NCI-H226 (cell line): ENCODE results near the gene DNM2.
A peak's percentile ranks its signal among the peaks of the same experiment; 100 is the strongest.
"Not testable (repeated sequence)": the region's sequence is repeated elsewhere in the genome, so short reads cannot be mapped to it uniquely, and the experiment has no call there.

Experiments
- DNase-seq: peaks from one replicate; pipeline ENCODE4 v3.0.0-alpha.2; 2015

DNM2 gene

DNA sequence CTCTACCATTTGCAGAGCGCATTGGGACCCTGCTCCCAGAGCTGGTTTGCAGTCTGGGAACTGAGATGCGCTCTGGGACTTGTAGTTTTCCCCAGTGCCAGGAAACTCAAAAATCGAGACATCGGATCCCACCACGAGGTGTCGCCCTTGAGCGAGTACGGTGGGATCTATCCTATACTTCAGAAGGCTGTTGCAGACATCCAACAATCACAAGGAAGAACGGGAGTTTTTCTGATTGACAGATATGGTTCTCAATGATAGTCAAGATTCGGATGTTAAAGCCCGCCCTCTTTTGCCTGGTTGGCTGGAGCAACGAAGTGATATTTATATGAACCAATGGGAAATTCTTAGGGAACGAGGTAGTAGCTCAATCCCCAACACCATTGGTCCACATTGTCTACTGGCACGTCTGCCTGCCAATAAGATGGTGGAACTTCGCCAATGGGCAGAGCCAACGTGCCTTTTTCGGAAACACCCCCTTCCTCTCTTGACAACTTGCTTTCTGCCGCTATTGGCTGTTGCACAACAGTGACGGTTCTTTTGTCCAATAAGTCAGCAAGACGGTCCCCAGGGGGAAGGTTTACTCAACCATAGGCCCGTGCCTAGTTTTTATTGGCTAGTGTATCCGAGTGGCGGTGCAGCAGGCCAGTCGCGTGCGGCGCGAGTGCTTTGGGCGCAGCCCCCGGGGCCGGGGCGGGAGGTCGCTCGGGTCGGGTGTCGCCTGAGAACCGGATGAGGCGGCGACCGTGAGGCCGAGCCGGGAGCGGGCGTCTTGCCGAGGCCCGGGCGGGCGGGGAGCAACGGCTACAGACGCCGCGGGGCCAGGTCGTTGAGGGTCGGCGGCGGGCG, at the start of gene DNM2:
DNM2 (plus strand) TSS at position 724 of the 849 bp plus-strand sequence. CDS start 164 bp downstream, outside the sequence.
- peak; percentile 100 for DNase-seq

DNA sequence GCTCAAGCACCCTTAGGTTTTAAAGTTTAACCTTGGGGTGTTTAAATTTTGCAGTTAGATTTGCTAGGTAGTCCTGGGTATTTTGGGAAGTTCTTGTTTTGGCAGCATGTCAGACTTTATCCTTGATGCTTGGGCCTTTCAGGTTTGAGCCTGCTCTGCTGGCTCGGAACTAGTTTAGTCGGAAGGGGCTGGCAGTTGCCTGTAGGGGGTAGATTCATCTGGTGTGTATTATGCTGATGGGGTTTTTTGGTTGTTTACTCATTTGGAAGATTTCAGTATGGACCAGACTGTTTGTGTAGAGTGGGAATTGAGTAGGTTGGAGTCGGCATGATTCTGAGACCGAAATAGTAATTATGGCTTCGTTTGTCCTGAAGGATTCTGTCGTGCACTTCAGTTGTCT, 48.6 kb upstream of the DNM2 start:
- no peak for DNase-seq

DNA sequence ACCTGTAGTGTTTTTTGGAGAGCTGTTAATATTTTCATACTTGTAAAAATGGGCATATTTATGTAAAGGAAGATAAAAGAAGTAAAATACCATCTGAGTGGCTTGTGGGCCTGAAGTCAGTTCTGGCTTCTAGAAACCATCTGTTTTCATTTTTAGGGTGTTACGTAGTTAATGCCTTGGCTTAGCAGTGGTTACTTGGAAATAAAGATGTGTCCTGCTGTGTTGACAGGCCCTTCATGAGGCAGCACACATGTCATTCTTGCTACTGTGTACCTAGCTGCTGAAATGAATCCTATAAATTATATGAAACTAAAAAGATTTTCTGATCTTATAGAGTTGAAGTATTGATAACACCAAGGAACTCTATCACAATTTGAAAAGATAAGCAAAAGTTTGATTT, 47.7 kb upstream of the DNM2 start:
- no peak for DNase-seq

DNA sequence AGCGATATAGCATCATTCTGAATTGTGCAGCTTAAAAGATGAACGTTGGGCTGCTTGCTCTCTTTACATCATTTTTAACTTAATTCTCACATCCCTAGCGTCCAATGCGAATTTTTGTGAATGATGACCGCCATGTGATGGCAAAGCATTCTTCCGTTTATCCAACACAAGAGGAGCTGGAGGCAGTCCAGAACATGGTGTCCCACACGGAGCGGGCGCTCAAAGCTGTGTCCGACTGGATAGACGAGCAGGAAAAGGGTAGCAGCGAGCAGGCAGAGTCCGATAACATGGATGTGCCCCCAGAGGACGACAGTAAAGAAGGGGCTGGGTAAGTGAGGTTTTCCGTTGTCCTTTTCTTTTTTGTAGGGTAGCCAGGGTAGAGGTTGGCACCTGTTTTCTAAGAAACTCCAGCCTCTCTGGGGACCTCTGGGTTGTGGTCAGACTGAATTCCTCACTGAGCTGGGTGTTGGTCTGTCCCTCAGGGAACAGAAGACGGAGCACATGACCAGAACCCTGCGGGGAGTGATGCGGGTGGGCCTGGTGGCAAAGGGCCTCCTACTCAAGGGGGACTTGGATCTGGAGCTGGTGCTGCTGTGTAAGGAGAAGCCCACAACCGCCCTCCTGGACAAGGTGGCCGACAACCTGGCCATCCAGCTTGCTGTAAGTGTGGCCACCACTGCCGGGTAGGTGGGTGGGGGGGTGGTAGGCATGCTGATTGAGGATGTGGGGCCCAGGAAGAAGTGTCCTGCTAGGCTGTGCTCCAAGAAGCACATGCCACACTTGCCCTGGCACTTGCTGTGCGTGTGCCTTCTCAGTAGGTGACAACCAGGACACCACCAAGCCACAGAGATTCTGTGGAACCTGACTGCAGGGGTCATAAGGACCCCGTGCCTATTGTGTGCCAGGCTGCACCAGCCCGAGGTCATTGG, 46.7 kb upstream of the DNM2 start:
- no peak for DNase-seq

DNA sequence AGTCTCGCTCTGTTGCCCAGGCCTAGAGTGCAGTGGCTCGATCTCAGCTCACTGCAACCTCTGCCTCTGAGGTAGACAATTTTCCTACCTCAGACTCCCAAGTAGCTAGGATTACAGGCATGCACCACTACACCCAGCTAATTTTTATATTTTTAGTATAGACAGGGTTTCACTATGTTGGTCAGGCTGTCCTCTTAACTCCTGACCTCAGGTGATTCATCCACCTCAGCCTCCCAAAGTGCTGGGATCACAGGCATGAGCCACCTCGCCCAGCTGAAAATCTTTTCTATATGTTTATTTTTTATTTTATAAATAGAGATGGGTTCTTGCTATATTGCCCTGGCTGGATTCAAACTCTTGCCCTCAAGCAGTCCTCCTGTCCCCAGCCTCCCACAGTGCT, 46.0 kb upstream of the DNM2 start:
- not testable (repeated sequence) for DNase-seq

DNA sequence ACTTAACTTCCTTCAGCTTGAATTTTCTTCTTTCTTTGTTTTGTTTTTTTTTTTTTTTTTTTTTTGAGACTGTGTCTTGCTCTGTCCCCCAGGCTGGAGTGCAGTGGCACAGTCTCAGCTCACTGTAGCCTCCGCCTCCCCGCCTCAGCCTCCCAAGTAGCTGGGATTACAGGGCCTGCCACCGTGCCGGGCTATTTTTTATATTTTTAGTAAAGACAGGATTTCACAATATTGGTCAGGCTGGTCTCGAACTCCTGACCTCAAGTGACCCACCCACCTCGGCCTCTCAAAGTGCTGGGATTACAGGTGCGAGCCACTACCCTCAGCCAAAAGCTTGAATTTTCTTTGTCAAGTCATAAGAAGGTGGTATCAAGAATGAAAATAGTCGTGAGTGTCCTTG, 42.7 kb upstream of the DNM2 start:
- DNase-seq: not testable (repeated sequence)

DNA sequence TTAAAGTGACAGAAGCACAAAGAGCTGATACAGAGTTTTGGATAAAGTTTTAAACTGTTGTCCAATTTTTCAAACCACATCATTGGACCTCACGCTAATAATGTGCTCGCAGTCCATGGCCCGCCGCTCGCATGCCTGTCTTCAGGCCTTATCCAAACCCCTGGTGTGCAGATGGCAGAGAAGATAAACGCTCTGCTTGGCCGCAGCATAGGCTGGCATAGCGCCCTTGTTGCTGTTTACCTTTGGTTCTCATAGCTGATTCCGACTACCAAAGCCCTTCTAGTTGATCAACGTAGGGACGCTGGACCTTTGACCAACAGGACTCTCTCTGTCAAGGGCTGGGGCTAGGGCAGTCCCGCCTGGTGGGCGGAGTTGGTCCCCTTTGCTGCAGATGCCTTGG, 40.1 kb upstream of the DNM2 start:
- DNase-seq: no peak

DNA sequence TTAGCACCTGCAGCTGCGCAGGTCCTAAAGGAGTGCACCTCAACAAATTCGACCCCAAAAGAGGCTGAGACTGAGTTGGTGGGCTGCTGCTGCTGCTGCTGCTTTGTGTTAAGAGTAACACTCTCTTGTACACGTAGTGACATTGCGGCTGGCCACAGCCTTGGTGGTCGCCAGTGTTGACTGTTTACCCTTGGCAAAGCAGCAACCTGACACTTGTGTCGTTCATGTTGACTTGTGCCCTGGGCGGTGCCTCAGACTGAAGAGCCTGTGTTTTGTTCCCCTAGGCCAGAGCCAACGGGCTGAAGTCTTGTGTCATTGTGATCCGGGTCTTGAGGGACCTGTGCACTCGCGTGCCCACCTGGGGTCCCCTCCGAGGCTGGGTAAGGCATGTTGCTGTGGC, 39.1 kb upstream of the DNM2 start:
- DNase-seq: no peak

DNA sequence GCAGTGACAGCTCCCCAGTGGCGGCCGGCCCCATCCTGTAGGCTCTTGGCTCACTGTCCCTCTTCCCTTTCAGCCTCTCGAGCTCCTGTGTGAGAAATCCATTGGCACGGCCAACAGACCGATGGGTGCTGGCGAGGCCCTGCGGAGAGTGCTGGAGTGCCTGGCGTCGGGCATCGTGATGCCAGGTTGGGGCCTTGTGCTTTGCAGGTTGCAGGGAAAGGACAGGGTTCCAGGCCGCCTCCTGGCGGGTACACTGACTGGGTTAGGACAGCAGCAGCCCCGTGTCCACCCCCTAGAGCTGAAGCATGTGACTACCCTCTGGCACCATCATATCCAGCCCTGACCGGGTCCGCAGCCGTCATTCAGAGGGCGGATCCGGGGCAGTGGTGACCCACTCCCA, 38.1 kb upstream of the DNM2 start:
- no peak for DNase-seq

DNA sequence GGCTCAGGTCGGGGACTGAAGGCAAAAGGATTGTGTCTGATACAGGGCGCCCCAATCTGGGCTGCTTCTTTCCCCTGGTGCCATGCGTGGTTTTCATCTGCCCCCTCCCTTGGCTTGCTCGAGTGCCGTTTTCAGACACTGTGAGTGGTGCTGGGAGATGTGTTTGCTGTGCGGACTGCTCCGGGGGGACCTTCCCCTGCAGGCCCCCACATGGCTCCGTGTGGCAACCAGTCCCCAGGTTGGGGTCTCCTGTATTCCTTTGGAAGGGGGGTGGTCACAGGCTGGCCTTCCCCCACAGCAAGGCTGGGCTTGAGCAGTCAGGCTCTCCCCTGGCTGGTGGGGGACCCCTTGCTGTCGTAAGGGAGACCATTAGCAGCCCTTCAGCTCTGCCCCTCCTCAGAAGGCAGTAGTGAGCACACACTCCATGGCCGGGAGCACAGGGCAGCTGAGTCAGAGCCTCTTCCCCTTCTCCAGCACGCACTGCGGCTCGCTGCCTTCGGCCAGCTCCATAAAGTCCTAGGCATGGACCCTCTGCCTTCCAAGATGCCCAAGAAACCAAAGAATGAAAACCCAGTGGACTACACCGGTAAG, 37.2 kb upstream of the DNM2 start:
- no peak for DNase-seq

DNA sequence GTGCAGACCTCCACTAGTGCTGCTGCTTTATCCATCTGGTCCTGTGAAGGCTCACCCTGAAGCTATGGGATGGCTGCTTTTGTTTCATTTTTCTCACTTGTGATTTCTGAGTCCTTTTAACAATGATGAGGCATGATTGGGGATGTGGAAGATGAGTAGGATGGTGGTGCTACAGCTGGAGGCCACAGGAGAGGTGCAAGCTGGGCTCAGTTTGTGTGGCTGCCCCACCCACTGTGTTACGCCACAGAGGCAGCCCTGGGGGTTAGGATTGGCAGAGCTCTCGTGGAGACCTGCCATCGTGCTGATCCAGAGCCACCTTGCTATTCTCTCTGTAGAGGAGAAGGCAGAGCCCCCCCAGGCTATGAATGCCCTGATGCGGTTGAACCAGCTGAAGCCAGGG, 36.2 kb upstream of the DNM2 start:
- DNase-seq: no peak

DNA sequence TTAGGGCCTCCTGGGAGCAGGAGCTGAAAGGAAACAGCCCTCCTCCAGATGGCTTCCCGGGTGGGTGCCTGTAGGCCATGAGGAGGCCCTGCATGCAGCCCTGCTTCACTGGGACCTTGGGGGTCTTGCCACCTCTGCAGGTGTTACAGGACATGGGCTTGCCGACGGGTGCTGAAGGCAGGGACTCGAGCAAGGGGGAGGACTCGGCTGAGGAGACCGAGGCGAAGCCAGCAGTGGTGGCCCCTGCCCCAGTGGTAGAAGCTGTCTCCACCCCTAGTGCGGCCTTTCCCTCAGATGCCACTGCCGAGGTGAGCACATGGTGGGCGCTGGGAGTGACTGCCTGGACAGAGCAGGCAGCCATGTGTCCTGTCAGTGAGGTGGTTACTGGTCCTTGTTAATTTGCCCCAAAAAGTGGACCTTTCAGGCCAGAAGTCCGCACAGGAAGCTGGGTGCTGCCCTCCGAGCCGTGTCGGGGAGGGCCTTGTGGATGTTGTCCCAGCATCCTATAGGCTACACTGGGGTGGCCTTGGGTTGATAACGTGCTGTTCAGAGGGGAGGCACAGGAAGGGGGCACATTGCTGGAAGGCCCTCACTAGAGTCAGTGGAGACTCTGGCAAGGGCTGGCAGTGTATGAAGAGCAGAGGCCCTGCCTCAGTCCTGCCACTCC, 35.3 kb upstream of the DNM2 start:
- DNase-seq: no peak

DNA sequence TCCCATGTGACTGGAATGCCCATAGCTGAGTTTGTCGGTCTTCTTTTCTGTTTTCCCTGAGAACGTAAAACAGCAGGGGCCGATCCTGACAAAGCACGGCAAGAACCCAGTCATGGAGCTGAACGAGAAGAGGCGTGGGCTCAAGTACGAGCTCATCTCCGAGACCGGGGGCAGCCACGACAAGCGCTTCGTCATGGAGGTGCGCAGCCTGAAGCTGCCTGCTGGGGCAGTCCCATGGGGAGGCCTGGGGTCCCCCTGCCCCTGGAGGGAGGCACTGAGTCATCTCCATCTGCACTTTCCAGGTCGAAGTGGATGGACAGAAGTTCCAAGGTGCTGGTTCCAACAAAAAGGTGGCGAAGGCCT, 34.8 kb upstream of the DNM2 start:
- no peak for DNase-seq

DNA sequence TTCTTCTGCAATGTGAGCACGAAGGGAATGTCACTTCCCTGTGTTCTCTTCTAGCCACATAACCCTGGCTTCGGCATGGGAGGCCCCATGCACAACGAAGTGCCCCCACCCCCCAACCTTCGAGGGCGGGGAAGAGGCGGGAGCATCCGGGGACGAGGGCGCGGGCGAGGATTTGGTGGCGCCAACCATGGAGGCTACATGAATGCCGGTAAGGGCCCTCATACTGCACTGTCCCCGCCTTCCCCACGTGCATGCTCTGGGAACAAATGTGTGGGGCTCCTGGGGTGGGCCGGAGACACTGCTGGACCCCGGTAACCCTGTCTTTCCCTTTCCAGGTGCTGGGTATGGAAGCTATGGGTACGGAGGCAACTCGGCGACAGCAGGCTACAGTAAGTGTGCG, 34.3 kb upstream of the DNM2 start:
- no peak for DNase-seq

DNA sequence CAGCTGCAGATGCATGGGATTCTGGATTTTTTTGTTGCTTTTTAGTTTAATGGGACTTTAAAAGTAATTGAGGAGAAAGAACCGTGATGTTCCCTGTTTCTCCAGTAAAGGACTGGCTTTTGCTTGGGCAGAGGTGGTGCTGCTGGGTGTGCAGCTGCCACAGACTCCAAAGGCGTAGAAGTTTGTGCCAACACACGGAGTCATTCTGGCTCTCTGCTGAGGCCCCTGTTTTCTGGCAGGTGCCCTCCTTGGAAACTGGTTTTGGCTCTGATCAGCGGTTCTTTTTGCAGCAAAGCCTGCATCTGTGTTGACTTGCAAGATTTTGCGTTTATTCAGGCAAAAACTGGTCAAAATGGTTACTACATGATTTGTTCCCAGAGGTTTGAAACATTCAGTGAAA, 32.7 kb upstream of the DNM2 start:
- DNase-seq: no peak

DNA sequence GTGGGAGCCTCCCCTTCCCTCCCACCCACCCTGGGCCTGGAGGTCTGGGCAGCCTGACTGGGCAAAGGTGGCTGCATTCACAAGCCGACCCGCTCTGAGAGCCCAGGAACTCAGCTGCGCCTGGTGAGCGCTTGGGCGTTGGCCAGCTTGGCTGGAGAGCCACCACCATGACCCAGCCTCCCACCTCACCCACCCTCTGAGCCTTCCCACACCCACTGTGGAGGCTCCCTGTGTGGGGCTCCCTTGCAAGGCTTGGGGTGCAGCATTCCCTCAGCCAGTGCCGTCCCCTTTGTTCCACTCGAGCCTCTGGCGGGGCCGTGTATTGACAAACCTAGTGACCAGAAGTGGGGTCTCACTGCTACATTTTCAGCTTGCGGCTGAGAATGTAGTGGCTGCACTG, 31.7 kb upstream of the DNM2 start:
- no peak for DNase-seq

DNA sequence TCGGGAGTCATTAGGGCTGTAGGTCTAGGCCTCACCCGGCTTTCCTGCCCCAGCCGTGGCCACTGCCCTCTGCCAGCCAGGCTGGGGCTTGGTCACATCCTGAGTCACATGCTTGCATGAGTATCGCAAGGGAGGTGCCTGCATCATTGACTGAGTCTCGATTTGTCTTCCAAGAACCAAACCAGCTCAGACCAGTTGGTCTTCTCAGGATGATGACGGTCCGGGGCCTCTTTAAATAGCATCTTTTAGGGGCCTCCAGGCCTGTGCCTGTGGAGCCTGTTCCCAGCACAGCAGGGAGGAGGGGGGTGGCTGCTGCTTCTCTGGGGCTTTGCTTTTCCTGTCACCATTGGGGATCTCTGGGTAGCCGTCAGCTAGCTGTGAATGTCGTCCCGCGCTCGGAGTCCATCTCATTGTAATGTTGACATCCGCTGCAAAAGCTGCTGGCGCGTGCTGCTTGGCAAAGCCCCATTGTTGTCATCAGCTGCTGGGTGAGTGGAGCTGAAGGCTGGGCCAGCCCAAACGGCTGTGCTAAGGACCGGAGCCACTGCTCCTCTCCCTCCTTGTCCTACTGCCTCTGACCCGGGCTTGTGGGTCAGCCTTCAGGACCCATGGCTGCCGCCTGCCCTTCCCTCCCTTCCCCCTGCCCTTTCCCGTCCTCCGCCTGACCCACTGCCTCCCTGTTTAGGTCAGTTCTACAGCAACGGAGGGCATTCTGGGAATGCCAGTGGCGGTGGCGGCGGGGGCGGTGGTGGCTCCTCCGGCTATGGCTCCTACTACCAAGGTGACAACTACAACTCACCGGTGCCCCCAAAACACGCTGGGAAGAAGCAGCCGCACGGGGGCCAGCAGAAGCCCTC, 31.0 kb upstream of the DNM2 start:
- DNase-seq: no peak

DNA sequence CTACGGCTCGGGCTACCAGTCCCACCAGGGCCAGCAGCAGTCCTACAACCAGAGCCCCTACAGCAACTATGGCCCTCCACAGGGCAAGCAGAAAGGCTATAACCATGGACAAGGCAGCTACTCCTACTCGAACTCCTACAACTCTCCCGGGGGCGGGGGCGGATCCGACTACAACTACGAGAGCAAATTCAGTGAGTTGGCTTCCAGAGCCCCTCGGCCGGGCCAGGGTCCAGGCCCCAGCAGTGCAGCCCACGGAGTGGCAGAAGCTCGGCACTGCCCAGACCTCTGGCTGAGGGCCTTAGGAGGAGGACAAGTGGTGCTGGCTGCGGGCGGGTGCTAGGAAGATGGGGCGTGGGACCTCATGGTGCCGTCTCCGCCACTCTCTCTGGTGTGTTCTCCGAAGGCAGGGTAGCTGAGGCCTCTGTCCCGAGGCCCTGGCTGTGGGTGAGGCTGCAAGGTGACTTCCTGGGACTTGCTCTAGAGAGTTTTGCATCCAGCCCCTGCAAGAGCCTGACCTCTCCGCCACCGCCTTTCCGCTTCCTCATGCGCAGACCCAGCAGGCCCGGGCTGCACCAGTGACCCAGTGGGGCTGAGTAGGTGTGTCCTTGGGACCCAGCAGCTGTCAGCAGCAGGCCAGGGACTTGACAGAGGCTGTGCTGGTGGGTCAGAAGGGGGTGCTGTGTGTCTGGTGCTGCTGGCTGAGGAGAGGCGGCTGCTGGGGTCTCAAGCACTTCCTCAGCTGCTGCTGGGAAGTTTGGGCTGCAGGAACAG, 30.2 kb upstream of the DNM2 start:
- DNase-seq: no peak

DNA sequence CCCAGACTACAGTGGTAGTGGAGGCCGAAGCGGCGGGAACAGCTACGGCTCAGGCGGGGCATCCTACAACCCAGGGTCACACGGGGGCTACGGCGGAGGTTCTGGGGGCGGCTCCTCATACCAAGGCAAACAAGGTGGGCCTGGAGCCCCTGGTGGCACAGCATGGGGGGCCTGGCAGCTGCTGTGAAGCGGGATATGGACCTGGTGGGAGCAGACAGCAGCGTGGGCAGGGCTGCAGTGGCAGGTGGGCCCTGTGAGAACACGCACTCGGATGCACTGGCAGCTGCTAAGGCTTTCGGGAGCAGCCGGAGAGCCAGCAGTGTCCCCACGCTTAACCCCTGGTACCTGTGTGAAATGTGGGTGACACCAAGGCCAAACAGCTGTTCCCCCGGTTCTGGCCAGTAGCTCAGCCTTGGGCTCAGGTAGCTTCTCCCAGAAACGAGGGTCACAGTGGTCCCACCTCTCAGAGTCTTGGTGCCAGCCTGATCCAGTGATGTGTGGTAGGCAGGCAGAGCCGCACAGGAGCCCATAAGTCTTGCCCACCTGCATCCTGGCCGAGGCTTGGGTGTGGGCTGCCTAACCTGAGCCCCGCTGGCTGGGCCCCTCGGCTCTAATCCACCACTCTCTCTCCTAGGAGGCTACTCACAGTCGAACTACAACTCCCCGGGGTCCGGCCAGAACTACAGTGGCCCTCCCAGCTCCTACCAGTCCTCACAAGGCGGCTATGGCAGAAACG, 29.2 kb upstream of the DNM2 start:
- no peak for DNase-seq

DNA sequence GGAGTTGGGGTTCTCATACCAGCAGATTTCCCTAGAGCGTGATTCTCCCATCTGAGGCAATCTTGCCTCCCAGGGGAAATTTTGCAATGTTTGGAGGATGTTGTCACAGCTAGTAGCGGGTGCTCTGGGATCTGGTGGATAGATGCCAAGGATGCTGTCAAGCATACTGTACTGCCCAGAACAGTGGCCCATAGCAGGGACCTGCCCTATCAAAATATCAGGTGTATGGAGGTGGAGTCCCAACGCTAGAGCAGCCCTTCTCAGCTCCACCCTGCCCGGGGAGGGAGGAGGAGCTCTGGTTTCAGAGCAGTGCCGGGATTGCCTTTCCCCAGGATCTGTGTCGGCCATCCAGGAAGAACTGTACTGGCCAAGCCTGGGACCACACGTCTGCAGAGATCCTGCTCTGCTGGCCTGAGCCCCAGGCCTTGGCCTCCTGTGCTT, 27.5 kb upstream of the DNM2 start:
- peak; percentile 20 for DNase-seq
